NOMO-1 treated with dmso at 0.1 percent for 144 hours (cell line): ENCODE results near the gene TNIK.

Source experiments
- DNase-seq: peaks from one replicate; lab custom pipeline; 2025; ENCODE audit not compliant: unreplicated experiment; lab: John Stamatoyannopoulos, UW

The TNIK gene

GRCh38 chr3:171058873-171059603, 401.2 kb downstream of the TNIK start:
- no peak for DNase-seq

DNA sequence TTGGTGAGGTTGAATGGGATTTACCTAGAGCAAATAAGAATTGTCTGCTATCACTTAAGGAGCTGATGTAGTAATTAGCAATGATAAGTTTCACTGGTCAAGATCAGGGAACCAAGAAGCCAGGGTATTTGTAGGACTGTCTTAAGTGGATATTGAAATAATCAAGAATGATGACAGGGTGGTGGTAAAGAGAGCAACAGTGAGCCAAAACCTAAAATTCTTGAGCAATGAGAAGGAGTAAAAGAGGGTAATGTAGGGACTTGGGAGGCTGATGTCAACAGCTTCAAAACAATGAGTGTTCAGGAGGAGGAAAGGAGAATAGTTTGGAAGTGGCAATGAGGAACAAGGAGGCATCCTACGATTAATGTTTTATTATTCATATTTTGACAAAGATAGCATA, 402.1 kb downstream of the TNIK start:
- no peak for DNase-seq

GRCh38 chr3:171057072-171057471, 403.1 kb downstream of the TNIK start:
- no peak for DNase-seq

GRCh38 chr3:171056528-171056927, 403.7 kb downstream of the TNIK start:
- DNase-seq = no peak

DNA sequence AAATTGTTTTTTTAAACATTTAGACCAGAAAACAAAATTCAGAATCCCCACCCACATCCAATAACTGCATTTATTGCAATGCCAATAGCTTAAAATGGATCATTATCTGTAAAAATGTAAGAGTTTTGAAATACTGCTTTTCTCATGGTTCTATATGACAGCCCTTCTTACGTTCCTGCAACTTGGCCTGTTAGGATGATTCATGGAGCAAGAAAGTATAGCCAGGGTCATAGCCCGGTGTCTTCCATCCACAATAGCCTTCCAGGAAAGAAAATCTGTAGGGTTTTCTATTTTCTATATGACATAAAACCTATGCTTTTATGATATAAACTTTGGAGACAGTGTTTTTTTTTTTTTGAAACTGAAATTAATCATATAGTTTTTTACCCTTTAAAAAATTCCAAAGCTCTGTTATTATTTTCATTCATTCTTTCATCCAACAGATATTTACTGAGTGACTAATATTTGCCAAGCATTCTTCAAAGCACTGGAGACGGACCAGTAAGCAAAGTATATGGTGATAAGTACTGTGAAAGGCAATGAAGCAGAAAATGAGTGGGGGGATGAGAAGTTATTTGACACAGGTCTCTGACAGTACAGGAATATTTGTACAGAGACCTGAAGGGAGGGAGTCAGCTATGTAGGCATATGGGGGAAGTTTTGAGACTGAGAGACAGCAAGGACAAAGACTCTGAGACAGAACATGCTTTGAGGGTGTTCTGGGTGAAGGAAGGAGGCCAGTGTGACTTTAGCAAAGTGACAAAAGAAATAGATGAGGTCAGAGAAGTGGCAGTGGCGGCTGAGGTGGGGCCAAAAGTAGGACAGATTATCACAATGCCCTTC, 404.6 kb downstream of the TNIK start:
- no peak for DNase-seq

GRCh38 chr3:171054921-171055320, 405.3 kb downstream of the TNIK start:
- no peak for DNase-seq

DNA sequence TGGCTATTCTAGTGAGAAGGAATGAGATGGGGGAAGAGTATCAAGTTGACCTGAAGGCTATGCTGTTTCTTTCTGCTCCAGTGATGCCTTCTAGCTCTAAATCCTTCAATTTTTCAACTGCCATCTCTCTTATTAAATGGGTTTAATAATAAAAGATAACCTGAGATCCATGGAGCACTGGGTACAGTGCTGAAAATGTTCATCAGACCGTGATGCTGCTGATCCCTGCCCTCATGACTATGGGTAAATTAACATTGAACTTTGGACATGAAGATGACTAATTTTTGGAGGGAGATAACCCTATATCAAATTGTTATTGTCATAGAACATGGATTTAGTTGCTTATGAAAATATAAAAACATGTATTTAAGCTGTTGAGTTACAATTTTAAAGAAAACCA, 406.0 kb downstream of the TNIK start:
- no peak for DNase-seq

GRCh38 chr3:171049861-171050444, 410.3 kb downstream of the TNIK start:
- DNase-seq = peak; percentile 26

- DNase-seq = no peak
Observed at GRCh38 chr3:171046760-171047159, 413.4 kb downstream of the TNIK start.

- no peak for DNase-seq
Observed at GRCh38 chr3:171044835-171045793, 415.1 kb downstream of the TNIK start.

DNA sequence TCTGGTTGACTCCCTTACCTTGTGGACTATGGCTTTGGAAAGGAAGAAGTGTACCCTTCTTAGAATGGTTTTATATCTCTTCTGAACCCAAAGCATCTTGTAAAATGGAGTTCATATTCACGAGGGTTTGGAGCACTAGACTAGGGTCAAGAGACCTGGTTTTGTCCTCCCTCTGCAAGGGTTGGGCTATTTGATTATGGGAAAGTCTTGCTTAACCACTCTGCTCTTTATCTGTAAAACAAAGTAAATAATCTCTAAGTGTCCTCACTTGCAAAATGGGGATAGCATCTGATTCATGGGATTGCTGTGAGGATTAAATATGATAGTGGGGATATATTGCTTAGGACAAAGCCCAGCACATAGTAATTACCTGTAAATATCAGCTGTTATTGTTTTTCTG, 415.8 kb downstream of the TNIK start:
- no peak for DNase-seq

- DNase-seq = no peak
Observed at GRCh38 chr3:171039674-171040073, 420.5 kb downstream of the TNIK start.

DNA sequence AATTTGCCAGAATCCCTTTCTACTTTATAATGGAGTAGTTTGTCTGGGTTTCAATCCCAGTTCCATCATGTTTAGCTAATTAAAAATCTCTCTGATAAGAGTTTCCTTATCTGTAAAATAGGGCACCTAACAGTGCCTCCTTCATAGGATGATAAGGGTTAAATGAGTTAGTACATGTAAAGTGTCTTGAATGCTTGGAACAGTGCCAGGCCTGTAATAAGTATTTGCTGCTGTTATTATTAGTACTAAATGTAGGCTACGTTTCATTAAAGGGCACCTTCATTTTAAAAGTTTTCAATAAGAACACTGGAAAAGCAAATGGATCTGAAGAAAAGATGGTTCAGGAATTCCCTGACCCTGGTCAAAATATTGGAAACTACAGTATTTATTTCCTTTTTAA, 421.9 kb downstream of the TNIK start:
- no peak for DNase-seq

GRCh38 chr3:171028779-171029232, 431.4 kb downstream of the TNIK start:
- no peak for DNase-seq

- DNase-seq = no peak
Observed at GRCh38 chr3:171028025-171028778, 432.0 kb downstream of the TNIK start.

- DNase-seq = no peak
Observed at GRCh38 chr3:171026597-171027293, 433.5 kb downstream of the TNIK start, which contains the start of gene SLC2A2. Gene SLC2A2 (minus strand): TSS chr3:171026720. CDS start chr3:171026670, 50 bp downstream.

GRCh38 chr3:171023566-171023965, 436.6 kb downstream of the TNIK start:
- no peak for DNase-seq

GRCh38 chr3:171021377-171021776, 438.8 kb downstream of the TNIK start:
- DNase-seq = no peak
